Stimulated activated CD4-positive, alpha-beta T cell treated with anti-CD3 and anti-CD28 coated beads, Interleukin-12 subunit alpha, Interleukin-12 subunit beta, amount 100 ng/mL, for 4 hours (primary cell): ENCODE measurements around the gene CREG2.
"Not testable (repeated sequence)": the region's sequence is repeated elsewhere in the genome, so short reads cannot be mapped to it uniquely, and the experiment has no call there.

Experiments
- DNase-seq: peaks from one replicate; pipeline ENCODE4 v3.0.0-alpha.2; 2020

CREG2 gene

GRCh38 chr2:101371636-101372035 lies 15.7 kb downstream of the CREG2 start:
- no peak for DNase-seq

GRCh38 chr2:101369100-101369499 lies 18.2 kb downstream of the CREG2 start:
- DNase-seq, result no peak

- no peak for DNase-seq
Observed at GRCh38 chr2:101368376-101368775, 18.9 kb downstream of the CREG2 start.

- no peak for DNase-seq
Observed at GRCh38 chr2:101367508-101367907, 19.8 kb downstream of the CREG2 start.

- DNase-seq, result no peak
Observed at GRCh38 chr2:101364878-101365277, 22.4 kb downstream of the CREG2 start.

- DNase-seq, result no peak
Observed at GRCh38 chr2:101362777-101363176, 24.5 kb downstream of the CREG2 start.

GRCh38 chr2:101362316-101362715 lies 25.0 kb downstream of the CREG2 start:
- DNase-seq, result no peak

GRCh38 chr2:101361522-101361921 lies 25.8 kb downstream of the CREG2 start:
- no peak for DNase-seq

- DNase-seq, result no peak
Observed at GRCh38 chr2:101361121-101361520, 26.2 kb downstream of the CREG2 start.

- no peak for DNase-seq
Observed at GRCh38 chr2:101360232-101360631, 27.1 kb downstream of the CREG2 start.

- DNase-seq, result no peak
Observed at GRCh38 chr2:101359410-101359954, 27.8 kb downstream of the CREG2 start.

- no peak for DNase-seq
Observed at GRCh38 chr2:101357376-101357775, 29.9 kb downstream of the CREG2 start.

- DNase-seq, result no peak
Observed at GRCh38 chr2:101356521-101356920, 30.8 kb downstream of the CREG2 start.

GRCh38 chr2:101356055-101356454 lies 31.2 kb downstream of the CREG2 start:
- no peak for DNase-seq

- DNase-seq, result no peak
Observed at GRCh38 chr2:101355401-101356054, 31.8 kb downstream of the CREG2 start.

- no peak for DNase-seq
Observed at GRCh38 chr2:101354420-101355311, 32.6 kb downstream of the CREG2 start.

- not testable (repeated sequence) for DNase-seq
Observed at GRCh38 chr2:101352631-101353030, 34.7 kb downstream of the CREG2 start.

- no peak for DNase-seq
Observed at GRCh38 chr2:101351207-101351606, 36.1 kb downstream of the CREG2 start.

- no peak for DNase-seq
Observed at GRCh38 chr2:101349893-101350662, 37.2 kb downstream of the CREG2 start.

GRCh38 chr2:101348883-101349282 lies 38.4 kb downstream of the CREG2 start:
- DNase-seq, result no peak

- no peak for DNase-seq
Observed at GRCh38 chr2:101346909-101347308, 40.4 kb downstream of the CREG2 start.

GRCh38 chr2:101344137-101344536 lies 43.2 kb downstream of the CREG2 start:
- DNase-seq, result no peak

GRCh38 chr2:101342625-101343008 lies 44.7 kb downstream of the CREG2 start:
- no peak for DNase-seq
